IMR-90 (cell line): Measurements from ENCODE around the gene VIPR2.

Source experiments
- CEBPB ChIP-seq: IDR thresholded peaks from 2 replicates; pipeline ENCODE4 v1.6.1; 2012; ENCODE audit warnings: low read depth, low read length, improper control_type of control experiment
- CHD1 ChIP-seq: IDR thresholded peaks from 2 replicates; pipeline ENCODE4 v1.6.1; 2012; ENCODE audit warnings: low read depth, low read length, improper control_type of control experiment
- POLR2A ChIP-seq: IDR thresholded peaks from 2 replicates; pipeline ENCODE4 v1.6.1; 2012; ENCODE audit warnings: mild to moderate bottlenecking, low read depth, low read length
- RCOR1 ChIP-seq: IDR thresholded peaks from 2 replicates; pipeline ENCODE4 v1.6.1; 2012; ENCODE audit warnings: mild to moderate bottlenecking, low read length, improper control_type of control experiment; ENCODE audit not compliant: insufficient replicate concordance
- SMC3 ChIP-seq: fragments of 150-350 bp; IDR thresholded peaks from 2 replicates; pipeline ENCODE4 v1.6.1; 2016; ENCODE audit warnings: low read depth, mild to moderate bottlenecking, antibody characterized with exemption, low read length, moderate library complexity
- TF ChIP-seq, protein P1 (sequence below): conservative IDR thresholded peaks from 2 replicates; pipeline ENCODE4 v1.5.1; 2012; ENCODE audit warnings: mild to moderate bottlenecking, low read depth, low read length, improper control_type of control experiment

DNA sequence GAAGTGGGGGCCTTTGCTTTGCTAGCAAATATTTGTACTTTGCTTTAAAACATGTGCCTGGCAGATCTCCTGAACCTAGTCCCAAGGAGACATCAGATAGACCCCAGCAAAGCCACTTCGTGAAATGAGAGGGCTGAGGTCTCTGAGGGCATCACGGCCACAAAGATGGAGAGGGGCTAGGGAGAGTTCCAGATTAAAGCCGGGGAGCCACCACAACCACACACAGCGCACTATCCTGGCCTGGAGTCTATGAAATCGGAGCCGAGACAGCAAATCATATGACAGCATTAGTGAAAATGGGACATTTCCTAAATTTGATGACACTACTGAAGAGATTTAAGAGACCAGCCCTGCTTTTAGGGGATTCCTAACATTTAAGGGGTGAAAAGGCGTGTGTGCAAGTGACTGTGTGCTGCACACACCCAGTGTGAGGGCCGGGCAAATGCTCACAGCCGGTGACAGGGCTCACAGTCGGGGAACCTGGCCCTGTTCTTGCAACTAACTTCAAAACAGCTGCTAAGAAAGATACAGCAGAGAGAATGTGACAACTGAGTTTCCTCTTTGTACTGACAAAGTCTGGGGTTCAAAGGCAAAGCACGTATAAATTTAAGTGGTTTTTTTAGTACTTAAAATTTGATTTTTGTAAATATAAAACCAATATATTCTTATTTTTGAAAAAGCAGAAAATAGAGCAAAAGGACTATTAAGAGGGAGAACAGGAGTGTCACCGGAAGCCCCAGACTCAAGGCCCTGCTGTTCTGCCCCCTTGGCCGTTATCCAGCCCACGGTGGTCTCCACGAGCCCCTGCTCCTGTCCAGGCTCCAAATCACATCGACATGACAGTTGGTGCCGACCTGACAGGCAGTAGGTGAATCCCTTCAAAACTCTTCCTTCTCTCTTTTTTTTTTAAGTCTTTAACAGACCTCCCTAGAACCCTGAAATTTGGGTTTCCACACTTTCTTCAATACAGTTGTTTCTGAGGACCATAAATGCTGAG lies 49.5 kb downstream of the VIPR2 start:
- TF ChIP-seq POLR2A, result no peak
- TF ChIP-seq CHD1, result no peak
- no peak for TF ChIP-seq RCOR1
- TF ChIP-seq SMC3, result no peak
- TF ChIP-seq, protein P1, sequence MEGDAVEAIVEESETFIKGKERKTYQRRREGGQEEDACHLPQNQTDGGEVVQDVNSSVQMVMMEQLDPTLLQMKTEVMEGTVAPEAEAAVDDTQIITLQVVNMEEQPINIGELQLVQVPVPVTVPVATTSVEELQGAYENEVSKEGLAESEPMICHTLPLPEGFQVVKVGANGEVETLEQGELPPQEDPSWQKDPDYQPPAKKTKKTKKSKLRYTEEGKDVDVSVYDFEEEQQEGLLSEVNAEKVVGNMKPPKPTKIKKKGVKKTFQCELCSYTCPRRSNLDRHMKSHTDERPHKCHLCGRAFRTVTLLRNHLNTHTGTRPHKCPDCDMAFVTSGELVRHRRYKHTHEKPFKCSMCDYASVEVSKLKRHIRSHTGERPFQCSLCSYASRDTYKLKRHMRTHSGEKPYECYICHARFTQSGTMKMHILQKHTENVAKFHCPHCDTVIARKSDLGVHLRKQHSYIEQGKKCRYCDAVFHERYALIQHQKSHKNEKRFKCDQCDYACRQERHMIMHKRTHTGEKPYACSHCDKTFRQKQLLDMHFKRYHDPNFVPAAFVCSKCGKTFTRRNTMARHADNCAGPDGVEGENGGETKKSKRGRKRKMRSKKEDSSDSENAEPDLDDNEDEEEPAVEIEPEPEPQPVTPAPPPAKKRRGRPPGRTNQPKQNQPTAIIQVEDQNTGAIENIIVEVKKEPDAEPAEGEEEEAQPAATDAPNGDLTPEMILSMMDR, result no peak
- no peak for TF ChIP-seq CEBPB
